Fibroblast of mammary gland (primary cell): ENCODE results near the gene MITF.

ENCODE experiments used
- DNase-seq: peaks from one replicate; pipeline ENCODE4 v3.0.0-alpha.2; 2010; ENCODE audit warnings: low read depth
- H3K4me3 ChIP-seq: 2 replicates; pipeline ENCODE4 v1.5.1; 2011; ENCODE audit warnings: low read depth, mild to moderate bottlenecking, low read length, moderate library complexity; ENCODE audit not compliant: control insufficient read depth
- TF ChIP-seq, protein P1 (sequence below): conservative IDR thresholded peaks from 2 replicates; pipeline ENCODE4 v1.5.1; 2011; ENCODE audit warnings: low read depth, low read length, inconsistent platforms; ENCODE audit not compliant: control insufficient read depth, insufficient read depth

MITF gene

DNA sequence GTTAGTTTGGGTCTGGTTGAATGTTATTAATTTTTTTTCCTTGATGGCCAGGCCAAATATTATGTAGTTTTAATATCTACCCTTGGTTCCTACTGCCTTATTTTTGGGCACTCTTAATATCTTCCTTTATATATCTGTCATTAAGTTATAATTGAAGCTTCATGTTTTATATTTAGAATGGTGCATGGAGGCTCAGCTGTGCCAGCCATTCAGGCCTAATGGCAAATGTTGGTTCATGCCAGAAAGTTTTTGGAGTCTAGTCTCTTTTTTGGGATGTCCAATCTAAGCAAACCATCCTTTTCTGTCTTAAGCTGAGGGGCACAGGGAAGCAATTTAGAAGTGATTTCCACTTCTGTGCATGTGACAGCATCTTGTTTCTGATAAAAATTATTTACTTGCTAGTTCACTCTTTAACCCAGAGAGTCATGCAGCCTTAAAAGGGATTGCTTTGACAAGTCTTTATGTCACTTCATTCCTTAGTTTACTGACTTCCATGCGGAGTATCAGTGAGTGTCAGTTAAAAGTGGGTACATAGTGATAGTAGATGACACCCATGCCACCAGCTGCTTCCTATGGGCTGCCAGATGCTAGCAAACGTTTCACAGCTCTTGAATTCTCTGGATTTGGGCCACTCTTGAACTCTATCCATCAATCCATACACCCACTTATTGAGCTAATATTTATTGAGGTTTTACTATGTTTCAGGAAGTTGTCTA lies 33.0 kb downstream of the MITF start:
- H3K4me3 ChIP-seq = no peak overlapping the region
- no peak for DNase-seq
- TF ChIP-seq, protein P1, sequence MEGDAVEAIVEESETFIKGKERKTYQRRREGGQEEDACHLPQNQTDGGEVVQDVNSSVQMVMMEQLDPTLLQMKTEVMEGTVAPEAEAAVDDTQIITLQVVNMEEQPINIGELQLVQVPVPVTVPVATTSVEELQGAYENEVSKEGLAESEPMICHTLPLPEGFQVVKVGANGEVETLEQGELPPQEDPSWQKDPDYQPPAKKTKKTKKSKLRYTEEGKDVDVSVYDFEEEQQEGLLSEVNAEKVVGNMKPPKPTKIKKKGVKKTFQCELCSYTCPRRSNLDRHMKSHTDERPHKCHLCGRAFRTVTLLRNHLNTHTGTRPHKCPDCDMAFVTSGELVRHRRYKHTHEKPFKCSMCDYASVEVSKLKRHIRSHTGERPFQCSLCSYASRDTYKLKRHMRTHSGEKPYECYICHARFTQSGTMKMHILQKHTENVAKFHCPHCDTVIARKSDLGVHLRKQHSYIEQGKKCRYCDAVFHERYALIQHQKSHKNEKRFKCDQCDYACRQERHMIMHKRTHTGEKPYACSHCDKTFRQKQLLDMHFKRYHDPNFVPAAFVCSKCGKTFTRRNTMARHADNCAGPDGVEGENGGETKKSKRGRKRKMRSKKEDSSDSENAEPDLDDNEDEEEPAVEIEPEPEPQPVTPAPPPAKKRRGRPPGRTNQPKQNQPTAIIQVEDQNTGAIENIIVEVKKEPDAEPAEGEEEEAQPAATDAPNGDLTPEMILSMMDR = no peak

DNA sequence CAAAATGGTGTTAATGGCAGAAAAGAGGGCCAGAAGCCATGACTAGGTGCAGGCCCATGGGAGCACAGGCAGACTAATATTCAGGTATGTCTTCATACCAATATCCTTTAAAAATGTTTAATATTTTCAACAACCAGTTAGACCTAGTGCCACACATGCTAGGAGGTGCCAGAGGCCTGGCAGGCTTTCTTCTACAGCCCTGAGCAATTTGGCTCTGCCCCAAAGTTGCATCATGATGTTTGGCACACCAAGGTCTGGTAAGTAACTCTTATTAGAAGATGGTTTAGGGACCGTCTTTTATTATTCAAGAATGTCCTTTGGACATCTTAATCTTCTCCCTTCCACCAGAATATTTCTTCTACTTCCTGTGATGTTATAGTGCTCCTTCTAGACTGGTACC lies 34.8 kb downstream of the MITF start:
- no peak overlapping the region for H3K4me3 ChIP-seq
- TF ChIP-seq, protein P1 = no peak
- DNase-seq = no peak

DNA sequence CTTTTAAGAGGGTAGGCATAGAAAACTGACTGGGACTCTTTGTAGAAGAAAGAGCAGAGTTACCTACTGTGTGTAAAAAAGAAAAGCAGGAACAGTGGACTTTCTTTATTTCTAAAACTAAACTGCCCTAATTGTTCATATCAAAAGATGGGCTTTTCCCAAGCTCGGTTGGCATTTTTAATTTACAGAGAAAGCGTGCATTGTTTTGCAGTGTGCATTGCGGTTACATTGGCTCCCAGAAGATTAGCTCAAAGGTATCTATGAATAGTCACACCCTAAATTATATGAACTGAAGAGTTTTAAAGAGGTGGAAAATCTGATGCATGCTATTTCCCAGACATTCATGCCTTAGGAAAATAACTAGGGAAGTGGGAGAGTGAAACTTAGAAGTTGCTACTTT lies 36.5 kb downstream of the MITF start:
- H3K4me3 ChIP-seq = no peak overlapping the region
- TF ChIP-seq, protein P1 = no peak
- no peak for DNase-seq

DNA sequence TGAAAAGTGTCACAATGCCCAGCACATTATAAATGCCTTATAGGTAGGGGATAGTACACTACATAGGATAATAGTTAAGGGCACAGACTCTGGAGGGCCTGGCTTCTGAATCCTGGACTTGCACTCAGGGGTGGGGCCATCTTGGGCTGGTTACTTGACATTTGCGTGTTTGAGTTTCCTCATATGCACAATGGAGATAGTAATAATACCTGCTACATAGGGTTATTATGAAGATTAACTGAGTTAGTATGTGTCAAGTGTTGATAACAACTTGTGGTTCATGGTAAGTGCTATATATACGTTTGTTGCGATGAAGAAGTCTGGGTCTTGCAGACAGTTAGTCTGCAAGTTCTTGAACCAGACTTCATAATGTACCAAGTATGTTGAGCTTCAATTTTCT lies 37.0 kb downstream of the MITF start:
- TF ChIP-seq, protein P1 = no peak
- H3K4me3 ChIP-seq = no peak overlapping the region
- no peak for DNase-seq

DNA sequence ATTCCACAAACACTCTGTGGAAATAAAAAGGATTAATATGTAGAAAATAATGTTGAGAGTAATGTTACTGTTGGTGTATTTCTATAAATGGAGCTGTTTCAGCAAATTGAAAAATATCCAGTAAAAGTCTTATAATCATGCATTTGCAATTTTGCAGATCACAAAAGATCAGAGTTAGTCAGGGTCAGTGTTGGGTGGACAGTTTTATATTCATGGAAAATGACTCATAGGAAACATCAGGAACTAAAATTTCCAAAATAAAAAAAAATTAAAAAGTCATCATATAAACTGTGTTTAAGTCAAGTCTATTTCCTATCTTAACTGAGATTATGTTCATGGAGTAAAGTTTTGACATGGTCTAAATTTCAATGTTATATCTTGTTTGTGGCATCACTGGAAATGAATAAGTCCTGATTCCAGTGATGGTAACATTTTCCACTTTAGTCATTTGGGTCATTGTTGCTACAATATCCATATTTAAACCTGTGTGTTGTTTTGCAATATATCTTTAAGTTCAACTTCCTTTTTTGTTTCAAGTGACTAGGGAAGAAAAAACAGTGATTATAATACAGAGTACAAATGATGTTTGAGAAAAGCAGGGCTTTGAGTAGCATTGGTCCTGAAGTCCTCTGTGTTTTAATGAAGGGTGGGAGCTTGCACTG lies 37.8 kb downstream of the MITF start:
- no peak overlapping the region for H3K4me3 ChIP-seq
- DNase-seq = no peak
- TF ChIP-seq, protein P1 = no peak

DNA sequence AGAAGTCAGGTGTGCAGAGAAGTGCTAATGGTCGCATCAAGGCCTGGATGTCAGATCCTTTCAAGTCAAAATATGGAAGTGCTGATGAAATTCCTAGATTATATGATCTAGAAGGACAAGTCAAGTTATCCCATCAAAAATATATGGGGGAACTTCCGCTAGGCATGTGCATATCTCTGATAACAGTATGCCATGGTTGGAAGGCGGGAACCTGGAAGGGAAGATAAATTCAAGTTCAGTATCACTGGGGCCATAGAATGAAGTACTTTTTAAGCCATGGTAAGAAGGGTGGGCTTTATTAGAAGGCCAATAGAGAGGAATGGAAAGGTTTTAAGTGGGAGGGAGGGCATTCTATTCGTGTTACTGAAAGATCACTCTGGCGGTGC lies 38.3 kb downstream of the MITF start:
- TF ChIP-seq, protein P1 = no peak
- no peak for DNase-seq
- H3K4me3 ChIP-seq = no peak overlapping the region
